SU-DHL-6 (cell line): Measurements from ENCODE around the gene ENTPD8.

Experiments
- H2AFZ ChIP-seq: fragments of 200-600 bp; sonication (generic); 2 replicates; pipeline ENCODE4 v1.6.1; 2014; ENCODE audit warnings: low read depth, mild to moderate bottlenecking, moderate library complexity, mixed read lengths, antibody characterized with exemption, low read length; ENCODE audit not compliant: severe bottlenecking
- H3F3A ChIP-seq: fragments of 200-600 bp; shearing (Covaris generic); 2 replicates; pipeline ENCODE4 v1.6.0; 2016; ENCODE audit warnings: antibody characterized with exemption, mild to moderate bottlenecking; ENCODE audit not compliant: insufficient read depth
- H3K27ac ChIP-seq: fragments of 200-600 bp; sonication (generic); 2 replicates; pipeline ENCODE4 v1.5.1; 2016; ENCODE audit warnings: low read depth, mild to moderate bottlenecking, low read length, moderate library complexity, mixed read lengths
- H3K27me3 ChIP-seq: fragments of 200-600 bp; sonication (generic), shearing (Covaris generic); 2 replicates; pipeline ENCODE4 v1.6.0; 2014; ENCODE audit warnings: mild to moderate bottlenecking, low read length
- H3K36me3 ChIP-seq: fragments of 200-600 bp; sonication (generic); 2 replicates; pipeline ENCODE4 v1.6.1; 2014; ENCODE audit warnings: mild to moderate bottlenecking, low read length, mixed read lengths
- H3K4me2 ChIP-seq: fragments of 300-600, 200-600 bp; shearing (Covaris generic), sonication (generic); 2 replicates; pipeline ENCODE4 v1.6.0; 2014; ENCODE audit warnings: low read length, low read depth, mild to moderate bottlenecking; ENCODE audit not compliant: poor library complexity, severe bottlenecking
- H3K4me3 ChIP-seq: fragments of 200-600 bp; sonication (generic); 2 replicates; pipeline ENCODE4 v1.5.1; 2014; ENCODE audit warnings: antibody characterized with exemption, low read length, mild to moderate bottlenecking, mixed read lengths; ENCODE audit not compliant: insufficient read depth, poor library complexity, severe bottlenecking
- H3K79me2 ChIP-seq: fragments of 200-600 bp; sonication (generic); 2 replicates; pipeline ENCODE4 v1.6.1; 2014; ENCODE audit warnings: mild to moderate bottlenecking, low read length, moderate library complexity; ENCODE audit not compliant: insufficient read depth
- H3K9ac ChIP-seq: fragments of 200-600 bp; sonication (generic); 2 replicates; pipeline ENCODE4 v1.7.0; 2014; ENCODE audit warnings: mild to moderate bottlenecking, low read length
- H3K9me2 ChIP-seq: fragments of 200-600 bp; sonication (generic); replicated peaks from 2 replicates; pipeline ENCODE4 v1.6.1; 2014; ENCODE audit warnings: low read length; ENCODE audit not compliant: insufficient read depth
- H3K9me3 ChIP-seq: fragments of 200-600 bp; sonication (generic); 2 replicates; pipeline ENCODE4 v1.6.1; 2014; ENCODE audit warnings: low read length, mixed read lengths; ENCODE audit not compliant: insufficient read depth
- H4K20me1 ChIP-seq: fragments of 200-600 bp; sonication (generic); 2 replicates; pipeline ENCODE4 v1.6.1; 2014; ENCODE audit warnings: low read depth, mild to moderate bottlenecking, antibody characterized with exemption, low read length, moderate library complexity, mixed read lengths
- EZH2phosphoT487 ChIP-seq: fragments of 200-600 bp; sonication (generic), shearing (Covaris generic); conservative IDR thresholded peaks from 2 replicates; pipeline ENCODE4 v1.6.1; 2018; ENCODE audit warnings: mild to moderate bottlenecking, antibody characterized with exemption, low read length, moderate library complexity, mixed read lengths
- TF ChIP-seq, protein P1 (sequence below): fragments of 200-600 bp; sonication (generic); IDR thresholded peaks from one replicate; pipeline ENCODE4 v1.5.1; 2017; ENCODE audit warnings: antibody characterized with exemption, mild to moderate bottlenecking, low read length, moderate library complexity; ENCODE audit not compliant: insufficient read depth, poor library complexity, severe bottlenecking

ENTPD8 gene

GRCh38 chr9:137463931-137464290 is 22.8 kb upstream of the ENTPD8 start:
- no peak overlapping the region for H3K9ac ChIP-seq

GRCh38 chr9:137462986-137463930 is 22.1 kb upstream of the ENTPD8 start:
- no peak overlapping the region for H3K27ac ChIP-seq
- H3K36me3 ChIP-seq, result no peaks in the 10 kb centered on the region
- TF ChIP-seq, protein P1, sequence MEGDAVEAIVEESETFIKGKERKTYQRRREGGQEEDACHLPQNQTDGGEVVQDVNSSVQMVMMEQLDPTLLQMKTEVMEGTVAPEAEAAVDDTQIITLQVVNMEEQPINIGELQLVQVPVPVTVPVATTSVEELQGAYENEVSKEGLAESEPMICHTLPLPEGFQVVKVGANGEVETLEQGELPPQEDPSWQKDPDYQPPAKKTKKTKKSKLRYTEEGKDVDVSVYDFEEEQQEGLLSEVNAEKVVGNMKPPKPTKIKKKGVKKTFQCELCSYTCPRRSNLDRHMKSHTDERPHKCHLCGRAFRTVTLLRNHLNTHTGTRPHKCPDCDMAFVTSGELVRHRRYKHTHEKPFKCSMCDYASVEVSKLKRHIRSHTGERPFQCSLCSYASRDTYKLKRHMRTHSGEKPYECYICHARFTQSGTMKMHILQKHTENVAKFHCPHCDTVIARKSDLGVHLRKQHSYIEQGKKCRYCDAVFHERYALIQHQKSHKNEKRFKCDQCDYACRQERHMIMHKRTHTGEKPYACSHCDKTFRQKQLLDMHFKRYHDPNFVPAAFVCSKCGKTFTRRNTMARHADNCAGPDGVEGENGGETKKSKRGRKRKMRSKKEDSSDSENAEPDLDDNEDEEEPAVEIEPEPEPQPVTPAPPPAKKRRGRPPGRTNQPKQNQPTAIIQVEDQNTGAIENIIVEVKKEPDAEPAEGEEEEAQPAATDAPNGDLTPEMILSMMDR, result no peak
- TF ChIP-seq EZH2phosphoT487, result no peak
- H4K20me1 ChIP-seq, result no peaks in the 10 kb centered on the region
- no peaks in the 10 kb centered on the region; the same call in 1 of the 2 replicates for H3K79me2 ChIP-seq
- no peak overlapping the region for H3K4me2 ChIP-seq
- no peak overlapping the region for H3K9ac ChIP-seq
- no peaks in the 10 kb centered on the region for H3K27me3 ChIP-seq
- no peaks in the 10 kb centered on the region for H3K9me2 ChIP-seq
- no peaks in the 10 kb centered on the region for H3K9me3 ChIP-seq
- H2AFZ ChIP-seq, result no peak overlapping the region
- H3K4me3 ChIP-seq, result no peak overlapping the region
- H3F3A ChIP-seq, result no peaks in the 10 kb centered on the region

More at GRCh38 chr9:137463931-137464290, 22.8 kb upstream of the ENTPD8 start:
- H3K79me2 ChIP-seq, result no peaks in the 10 kb centered on the region
- H3K27ac ChIP-seq, result no peak overlapping the region
- no peaks in the 10 kb centered on the region for H3F3A ChIP-seq
- no peaks in the 10 kb centered on the region for H3K36me3 ChIP-seq
- H3K4me2 ChIP-seq, result no peak overlapping the region
- no peaks in the 10 kb centered on the region for H3K9me3 ChIP-seq
- no peak overlapping the region for H3K4me3 ChIP-seq
- H3K27me3 ChIP-seq, result no peaks in the 10 kb centered on the region
- no peak for TF ChIP-seq EZH2phosphoT487
- TF ChIP-seq, protein P1, result no peak
- H3K9me2 ChIP-seq, result no peaks in the 10 kb centered on the region
- H2AFZ ChIP-seq, result no peak overlapping the region
- no peaks in the 10 kb centered on the region for H4K20me1 ChIP-seq

GRCh38 chr9:137462396-137462985 is 21.3 kb upstream of the ENTPD8 start:
- Histone ChIP-seq H3K4me3 (peak overlapping the region; percentile 35), H3K4me2 (peak overlapping the region; percentile 55), H3K9ac (peak overlapping the region; percentile 54), H3K27me3 (no peaks in the 10 kb centered on the region), H3K36me3 (no peaks in the 10 kb centered on the region), H2AFZ (peak overlapping the region; percentile 57), H3F3A (no peaks in the 10 kb centered on the region), H3K9me3 (no peaks in the 10 kb centered on the region), H3K79me2 (no peaks in the 10 kb centered on the region; the same call in 1 of the 2 replicates), H3K27ac (peak overlapping the region; percentile 72), H3K9me2 (no peaks in the 10 kb centered on the region), H4K20me1 (no peaks in the 10 kb centered on the region)
- TF ChIP-seq, protein P1, result no peak
- TF ChIP-seq EZH2phosphoT487, result no peak
